ENCODE results near the gene PAQR9.

DNA sequence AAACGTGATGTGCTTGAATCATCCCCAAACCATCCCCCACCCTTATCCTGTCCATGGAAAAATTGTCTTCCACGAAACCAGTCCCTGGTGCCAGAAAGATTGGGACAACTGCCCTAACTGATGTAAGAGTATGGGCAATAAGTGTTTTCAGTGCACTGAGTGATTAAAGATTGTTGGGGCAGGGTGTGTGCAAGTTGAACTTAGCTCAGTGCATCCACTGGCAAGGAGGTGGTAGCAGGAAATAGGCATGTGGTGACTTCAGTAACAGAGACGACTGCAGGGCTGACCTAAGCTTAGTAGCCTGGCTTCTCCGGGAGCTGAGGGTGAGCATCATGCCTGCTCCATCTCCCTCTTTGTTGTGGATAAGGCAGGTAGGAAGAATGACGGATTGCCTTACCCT is 27.5 kb downstream of the PAQR9 start:
- TF ChIP-seq POLR2AphosphoS5 (IDR thresholded peaks at IDR 0.05) = no peak
- TF ChIP-seq, protein P1, sequence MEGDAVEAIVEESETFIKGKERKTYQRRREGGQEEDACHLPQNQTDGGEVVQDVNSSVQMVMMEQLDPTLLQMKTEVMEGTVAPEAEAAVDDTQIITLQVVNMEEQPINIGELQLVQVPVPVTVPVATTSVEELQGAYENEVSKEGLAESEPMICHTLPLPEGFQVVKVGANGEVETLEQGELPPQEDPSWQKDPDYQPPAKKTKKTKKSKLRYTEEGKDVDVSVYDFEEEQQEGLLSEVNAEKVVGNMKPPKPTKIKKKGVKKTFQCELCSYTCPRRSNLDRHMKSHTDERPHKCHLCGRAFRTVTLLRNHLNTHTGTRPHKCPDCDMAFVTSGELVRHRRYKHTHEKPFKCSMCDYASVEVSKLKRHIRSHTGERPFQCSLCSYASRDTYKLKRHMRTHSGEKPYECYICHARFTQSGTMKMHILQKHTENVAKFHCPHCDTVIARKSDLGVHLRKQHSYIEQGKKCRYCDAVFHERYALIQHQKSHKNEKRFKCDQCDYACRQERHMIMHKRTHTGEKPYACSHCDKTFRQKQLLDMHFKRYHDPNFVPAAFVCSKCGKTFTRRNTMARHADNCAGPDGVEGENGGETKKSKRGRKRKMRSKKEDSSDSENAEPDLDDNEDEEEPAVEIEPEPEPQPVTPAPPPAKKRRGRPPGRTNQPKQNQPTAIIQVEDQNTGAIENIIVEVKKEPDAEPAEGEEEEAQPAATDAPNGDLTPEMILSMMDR (IDR thresholded peaks at IDR 0.05) = no peak
- TF ChIP-seq POLR2A (IDR thresholded peaks at IDR 0.05) = no peak
- no peak for TF ChIP-seq EP300 (IDR thresholded peaks at IDR 0.05)
